Measurements from ENCODE around the gene GPN2. TPM values are rescaled to one million over a fixed set of nuclear protein-coding genes. Genes with fewer than 3 reads are reported as not detected.

GPN2 gene
- total RNA-seq, 1 donor from 2014 or later, result 7.5 TPM

DNA sequence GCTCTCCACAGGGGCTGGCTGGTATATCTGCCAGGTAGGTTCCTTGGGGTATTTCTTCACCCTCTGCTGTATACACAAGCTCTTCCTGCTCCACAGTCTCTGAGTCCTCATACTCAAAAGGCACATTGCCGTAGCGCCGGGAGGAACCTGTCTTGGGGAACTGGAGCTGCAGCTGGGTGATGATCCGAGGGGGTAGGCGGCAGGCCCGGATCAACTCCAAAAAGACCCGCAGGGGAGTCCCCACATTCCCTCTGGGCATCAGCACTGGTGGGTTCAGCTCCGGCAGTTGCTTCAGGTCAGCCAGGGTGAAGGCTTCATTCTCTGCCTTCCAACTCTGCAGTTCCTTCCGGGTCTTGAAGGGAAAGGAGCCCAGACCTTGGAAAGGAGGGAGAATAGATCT is 7.3 kb upstream of the GPN2 start:
- intact Hi-C loops (cut with DNase I), result no loop called here
- no peak overlapping the region for H3K4me3 ChIP-seq
- H3K4me1 ChIP-seq, result peaks cover 6 to 15% of the 10 kb centered on the region in 2 donors
- DNase-seq (ENCODE audit: low spot score in 2 of 2), result no peak
- H3K27me3 ChIP-seq, result no peaks in the 10 kb centered on the region
- H3K9me3 ChIP-seq, result no peaks in the 10 kb centered on the region
- H3K36me3 ChIP-seq, result peaks cover 46 to 49% of the 10 kb centered on the region in 2 donors
- H3K27ac ChIP-seq, result no peak overlapping the region
- TF ChIP-seq, protein P1, sequence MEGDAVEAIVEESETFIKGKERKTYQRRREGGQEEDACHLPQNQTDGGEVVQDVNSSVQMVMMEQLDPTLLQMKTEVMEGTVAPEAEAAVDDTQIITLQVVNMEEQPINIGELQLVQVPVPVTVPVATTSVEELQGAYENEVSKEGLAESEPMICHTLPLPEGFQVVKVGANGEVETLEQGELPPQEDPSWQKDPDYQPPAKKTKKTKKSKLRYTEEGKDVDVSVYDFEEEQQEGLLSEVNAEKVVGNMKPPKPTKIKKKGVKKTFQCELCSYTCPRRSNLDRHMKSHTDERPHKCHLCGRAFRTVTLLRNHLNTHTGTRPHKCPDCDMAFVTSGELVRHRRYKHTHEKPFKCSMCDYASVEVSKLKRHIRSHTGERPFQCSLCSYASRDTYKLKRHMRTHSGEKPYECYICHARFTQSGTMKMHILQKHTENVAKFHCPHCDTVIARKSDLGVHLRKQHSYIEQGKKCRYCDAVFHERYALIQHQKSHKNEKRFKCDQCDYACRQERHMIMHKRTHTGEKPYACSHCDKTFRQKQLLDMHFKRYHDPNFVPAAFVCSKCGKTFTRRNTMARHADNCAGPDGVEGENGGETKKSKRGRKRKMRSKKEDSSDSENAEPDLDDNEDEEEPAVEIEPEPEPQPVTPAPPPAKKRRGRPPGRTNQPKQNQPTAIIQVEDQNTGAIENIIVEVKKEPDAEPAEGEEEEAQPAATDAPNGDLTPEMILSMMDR (IDR thresholded peaks at IDR 0.05), result no peak

DNA sequence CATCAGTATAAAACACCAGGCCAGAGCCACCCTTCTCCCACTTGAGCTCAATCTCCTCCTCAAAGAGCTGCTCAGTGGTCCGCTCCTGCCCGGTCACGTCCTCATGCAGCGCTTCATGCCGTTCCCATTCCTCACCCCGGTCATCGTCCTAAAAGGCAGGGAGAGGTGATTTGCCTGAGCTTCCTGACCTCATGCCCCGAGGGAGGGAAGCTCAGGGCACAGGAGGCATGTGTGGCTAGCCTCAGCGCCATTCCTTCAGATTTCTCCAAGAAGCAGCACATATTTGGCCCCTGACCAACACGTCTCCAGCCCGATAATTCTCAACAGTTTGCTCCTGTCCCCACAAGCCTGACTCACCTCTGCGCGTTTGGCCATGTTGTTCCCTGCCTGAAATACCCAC is 4.2 kb upstream of the GPN2 start:
- no peak overlapping the region for H3K4me3 ChIP-seq
- H3K36me3 ChIP-seq, result peaks cover 49 to 53% of the 10 kb centered on the region in 2 donors
- TF ChIP-seq, protein P1 (IDR thresholded peaks at IDR 0.05), result no peak
- DNase-seq (ENCODE audit: low spot score in 2 of 2), result no peak
- peaks cover 6 to 13% of the 10 kb centered on the region in 2 donors for H3K4me1 ChIP-seq
- intact Hi-C loops (cut with DNase I), result no loop called here
- H3K27ac ChIP-seq, result no peak overlapping the region
- no peaks in the 10 kb centered on the region for H3K27me3 ChIP-seq
- no peaks in the 10 kb centered on the region for H3K9me3 ChIP-seq

DNA sequence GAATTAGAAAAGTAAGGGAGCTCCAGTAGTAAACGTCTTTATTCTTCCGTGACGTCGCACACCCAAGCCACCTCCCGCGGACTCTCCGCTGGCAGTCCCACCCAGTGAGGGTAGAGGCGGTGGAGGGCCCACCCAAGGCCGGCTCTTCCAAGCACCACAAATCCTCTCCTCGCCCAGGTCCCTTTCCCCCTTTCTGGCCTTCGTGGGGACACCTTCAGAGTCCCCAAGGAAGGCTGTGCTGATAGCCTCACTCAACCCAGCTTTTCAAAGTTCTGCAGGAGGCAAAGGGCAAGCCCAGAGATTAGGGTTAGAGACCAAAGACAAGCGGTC is 349 bp upstream of the GPN2 start:
- no peak for DNase-seq (ENCODE audit: low spot score in 2 of 2)
- peak overlapping the region; percentile 92 to 96 for H3K27ac ChIP-seq
- intact Hi-C loops (cut with DNase I), result loop anchor here (1.0 kb wide), 2 partner anchors 10 to 25 kb away; partner anchors contain the start of gene GPATCH3

DNA sequence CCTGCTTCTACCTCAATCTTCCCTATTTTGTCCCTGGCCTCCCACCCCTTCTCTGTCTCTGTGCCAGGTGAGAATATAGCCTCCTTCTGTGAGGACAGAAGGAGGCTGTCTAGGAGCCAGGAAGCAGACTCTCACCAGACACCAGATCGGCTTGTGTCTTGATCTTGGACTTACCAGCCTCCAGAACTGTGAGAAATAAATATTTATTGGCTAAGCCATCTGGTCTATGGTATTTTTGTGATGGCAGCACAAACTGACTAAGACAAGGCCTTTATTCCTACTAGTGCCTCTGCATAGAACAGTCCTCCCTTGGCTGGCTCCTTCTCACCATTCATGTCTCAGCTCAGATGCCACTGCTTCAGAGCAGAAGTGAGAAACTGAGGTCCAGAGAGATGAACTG is 1.9 kb downstream of the GPN2 start:
- H3K9me3 ChIP-seq, result no peaks in the 10 kb centered on the region
- H3K36me3 ChIP-seq, result peaks cover 63 to 71% of the 10 kb centered on the region in 2 donors
- intact Hi-C loops (cut with DNase I), result no loop called here
- no peak overlapping the region for H3K27ac ChIP-seq
- H3K27me3 ChIP-seq, result no peaks in the 10 kb centered on the region
- H3K4me3 ChIP-seq, result no peak overlapping the region
- H3K4me1 ChIP-seq, result peaks cover 9 to 20% of the 10 kb centered on the region in 2 donors
- DNase-seq (ENCODE audit: low spot score in 2 of 2), result no peak
- TF ChIP-seq, protein P1 (IDR thresholded peaks at IDR 0.05), result no peak

More for the DNA sequence above, 349 bp upstream of the GPN2 start:
- peaks cover 9 to 20% of the 10 kb centered on the region in 2 donors for H3K4me1 ChIP-seq
- H3K27me3 ChIP-seq, result no peaks in the 10 kb centered on the region
- no peaks in the 10 kb centered on the region for H3K9me3 ChIP-seq
- peaks cover 60 to 69% of the 10 kb centered on the region in 2 donors for H3K36me3 ChIP-seq
- TF ChIP-seq, protein P1 (IDR thresholded peaks at IDR 0.05), result no peak
- H3K4me3 ChIP-seq, result peak overlapping the region; percentile 92 to 97

DNA sequence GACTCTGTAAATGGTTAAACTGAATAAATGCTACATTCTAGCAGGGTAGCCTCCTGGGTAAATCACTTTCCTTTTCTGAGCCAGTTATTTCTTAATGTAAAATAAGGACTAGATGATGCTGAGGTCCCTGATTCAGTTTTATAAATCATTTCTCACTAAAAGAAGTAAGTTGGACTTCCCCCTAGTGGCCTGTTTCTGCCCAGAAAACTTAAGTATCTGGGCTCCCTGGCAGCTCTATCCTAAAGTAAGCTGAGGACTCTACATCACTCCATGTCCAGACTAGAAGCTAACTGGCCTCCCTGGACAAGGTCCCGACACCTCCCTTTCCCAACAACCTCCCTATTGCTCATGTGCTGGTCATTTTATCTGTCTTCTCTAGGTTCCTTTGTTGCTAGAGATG is 3.0 kb downstream of the GPN2 start:
- Histone ChIP-seq H3K36me3 (peaks cover 64 to 71% of the 10 kb centered on the region in 2 donors), H3K27ac (no peak overlapping the region), H3K27me3 (no peaks in the 10 kb centered on the region), H3K4me1 (peaks cover 9 to 20% of the 10 kb centered on the region in 2 donors), H3K4me3 (no peak overlapping the region), H3K9me3 (no peaks in the 10 kb centered on the region)
- TF ChIP-seq, protein P1 (IDR thresholded peaks at IDR 0.05), result peak in 1 of 3 experiments; percentile 28
- intact Hi-C loops (cut with DNase I), result no loop called here
- DNase-seq (ENCODE audit: low spot score in 2 of 2), result no peak

Data from ascending aorta (tissue), 2 donors.